ENCODE data around the gene HPCAL1. TPM values are rescaled to one million over a fixed set of nuclear protein-coding genes. Genes with fewer than 3 reads are reported as not detected.

The HPCAL1 gene
- total and polyA plus RNA-seq, 2 of the 8 experiments (the other 6 are each of a cell fraction or from before 2014, with no cell fraction given), result 5.8 to 8.6 TPM

GRCh38 chr2:10286216-10287037 is 16.3 kb upstream of the HPCAL1 start (continued):
- TF ChIP-seq, protein P1, sequence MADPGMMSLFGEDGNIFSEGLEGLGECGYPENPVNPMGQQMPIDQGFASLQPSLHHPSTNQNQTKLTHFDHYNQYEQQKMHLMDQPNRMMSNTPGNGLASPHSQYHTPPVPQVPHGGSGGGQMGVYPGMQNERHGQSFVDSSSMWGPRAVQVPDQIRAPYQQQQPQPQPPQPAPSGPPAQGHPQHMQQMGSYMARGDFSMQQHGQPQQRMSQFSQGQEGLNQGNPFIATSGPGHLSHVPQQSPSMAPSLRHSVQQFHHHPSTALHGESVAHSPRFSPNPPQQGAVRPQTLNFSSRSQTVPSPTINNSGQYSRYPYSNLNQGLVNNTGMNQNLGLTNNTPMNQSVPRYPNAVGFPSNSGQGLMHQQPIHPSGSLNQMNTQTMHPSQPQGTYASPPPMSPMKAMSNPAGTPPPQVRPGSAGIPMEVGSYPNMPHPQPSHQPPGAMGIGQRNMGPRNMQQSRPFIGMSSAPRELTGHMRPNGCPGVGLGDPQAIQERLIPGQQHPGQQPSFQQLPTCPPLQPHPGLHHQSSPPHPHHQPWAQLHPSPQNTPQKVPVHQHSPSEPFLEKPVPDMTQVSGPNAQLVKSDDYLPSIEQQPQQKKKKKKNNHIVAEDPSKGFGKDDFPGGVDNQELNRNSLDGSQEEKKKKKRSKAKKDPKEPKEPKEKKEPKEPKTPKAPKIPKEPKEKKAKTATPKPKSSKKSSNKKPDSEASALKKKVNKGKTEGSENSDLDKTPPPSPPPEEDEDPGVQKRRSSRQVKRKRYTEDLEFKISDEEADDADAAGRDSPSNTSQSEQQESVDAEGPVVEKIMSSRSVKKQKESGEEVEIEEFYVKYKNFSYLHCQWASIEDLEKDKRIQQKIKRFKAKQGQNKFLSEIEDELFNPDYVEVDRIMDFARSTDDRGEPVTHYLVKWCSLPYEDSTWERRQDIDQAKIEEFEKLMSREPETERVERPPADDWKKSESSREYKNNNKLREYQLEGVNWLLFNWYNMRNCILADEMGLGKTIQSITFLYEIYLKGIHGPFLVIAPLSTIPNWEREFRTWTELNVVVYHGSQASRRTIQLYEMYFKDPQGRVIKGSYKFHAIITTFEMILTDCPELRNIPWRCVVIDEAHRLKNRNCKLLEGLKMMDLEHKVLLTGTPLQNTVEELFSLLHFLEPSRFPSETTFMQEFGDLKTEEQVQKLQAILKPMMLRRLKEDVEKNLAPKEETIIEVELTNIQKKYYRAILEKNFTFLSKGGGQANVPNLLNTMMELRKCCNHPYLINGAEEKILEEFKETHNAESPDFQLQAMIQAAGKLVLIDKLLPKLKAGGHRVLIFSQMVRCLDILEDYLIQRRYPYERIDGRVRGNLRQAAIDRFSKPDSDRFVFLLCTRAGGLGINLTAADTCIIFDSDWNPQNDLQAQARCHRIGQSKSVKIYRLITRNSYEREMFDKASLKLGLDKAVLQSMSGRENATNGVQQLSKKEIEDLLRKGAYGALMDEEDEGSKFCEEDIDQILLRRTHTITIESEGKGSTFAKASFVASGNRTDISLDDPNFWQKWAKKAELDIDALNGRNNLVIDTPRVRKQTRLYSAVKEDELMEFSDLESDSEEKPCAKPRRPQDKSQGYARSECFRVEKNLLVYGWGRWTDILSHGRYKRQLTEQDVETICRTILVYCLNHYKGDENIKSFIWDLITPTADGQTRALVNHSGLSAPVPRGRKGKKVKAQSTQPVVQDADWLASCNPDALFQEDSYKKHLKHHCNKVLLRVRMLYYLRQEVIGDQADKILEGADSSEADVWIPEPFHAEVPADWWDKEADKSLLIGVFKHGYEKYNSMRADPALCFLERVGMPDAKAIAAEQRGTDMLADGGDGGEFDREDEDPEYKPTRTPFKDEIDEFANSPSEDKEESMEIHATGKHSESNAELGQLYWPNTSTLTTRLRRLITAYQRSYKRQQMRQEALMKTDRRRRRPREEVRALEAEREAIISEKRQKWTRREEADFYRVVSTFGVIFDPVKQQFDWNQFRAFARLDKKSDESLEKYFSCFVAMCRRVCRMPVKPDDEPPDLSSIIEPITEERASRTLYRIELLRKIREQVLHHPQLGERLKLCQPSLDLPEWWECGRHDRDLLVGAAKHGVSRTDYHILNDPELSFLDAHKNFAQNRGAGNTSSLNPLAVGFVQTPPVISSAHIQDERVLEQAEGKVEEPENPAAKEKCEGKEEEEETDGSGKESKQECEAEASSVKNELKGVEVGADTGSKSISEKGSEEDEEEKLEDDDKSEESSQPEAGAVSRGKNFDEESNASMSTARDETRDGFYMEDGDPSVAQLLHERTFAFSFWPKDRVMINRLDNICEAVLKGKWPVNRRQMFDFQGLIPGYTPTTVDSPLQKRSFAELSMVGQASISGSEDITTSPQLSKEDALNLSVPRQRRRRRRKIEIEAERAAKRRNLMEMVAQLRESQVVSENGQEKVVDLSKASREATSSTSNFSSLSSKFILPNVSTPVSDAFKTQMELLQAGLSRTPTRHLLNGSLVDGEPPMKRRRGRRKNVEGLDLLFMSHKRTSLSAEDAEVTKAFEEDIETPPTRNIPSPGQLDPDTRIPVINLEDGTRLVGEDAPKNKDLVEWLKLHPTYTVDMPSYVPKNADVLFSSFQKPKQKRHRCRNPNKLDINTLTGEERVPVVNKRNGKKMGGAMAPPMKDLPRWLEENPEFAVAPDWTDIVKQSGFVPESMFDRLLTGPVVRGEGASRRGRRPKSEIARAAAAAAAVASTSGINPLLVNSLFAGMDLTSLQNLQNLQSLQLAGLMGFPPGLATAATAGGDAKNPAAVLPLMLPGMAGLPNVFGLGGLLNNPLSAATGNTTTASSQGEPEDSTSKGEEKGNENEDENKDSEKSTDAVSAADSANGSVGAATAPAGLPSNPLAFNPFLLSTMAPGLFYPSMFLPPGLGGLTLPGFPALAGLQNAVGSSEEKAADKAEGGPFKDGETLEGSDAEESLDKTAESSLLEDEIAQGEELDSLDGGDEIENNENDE (IDR thresholded peaks at IDR 0.05; ENCODE audit: insufficient replicate concordance, low read length), result no peak
- no peak for TF ChIP-seq EZH2 (IDR thresholded peaks at IDR 0.05; ENCODE audit: low read depth, low read length, severe bottlenecking)
- TF ChIP-seq CEBPB (IDR thresholded peaks at IDR 0.05; ENCODE audit: low read depth, low read length), result no peak
- TF ChIP-seq EGR1 (IDR thresholded peaks at IDR 0.05; ENCODE audit: borderline replicate concordance, low read depth, low read length), result no peak
- TF ChIP-seq, protein P2, sequence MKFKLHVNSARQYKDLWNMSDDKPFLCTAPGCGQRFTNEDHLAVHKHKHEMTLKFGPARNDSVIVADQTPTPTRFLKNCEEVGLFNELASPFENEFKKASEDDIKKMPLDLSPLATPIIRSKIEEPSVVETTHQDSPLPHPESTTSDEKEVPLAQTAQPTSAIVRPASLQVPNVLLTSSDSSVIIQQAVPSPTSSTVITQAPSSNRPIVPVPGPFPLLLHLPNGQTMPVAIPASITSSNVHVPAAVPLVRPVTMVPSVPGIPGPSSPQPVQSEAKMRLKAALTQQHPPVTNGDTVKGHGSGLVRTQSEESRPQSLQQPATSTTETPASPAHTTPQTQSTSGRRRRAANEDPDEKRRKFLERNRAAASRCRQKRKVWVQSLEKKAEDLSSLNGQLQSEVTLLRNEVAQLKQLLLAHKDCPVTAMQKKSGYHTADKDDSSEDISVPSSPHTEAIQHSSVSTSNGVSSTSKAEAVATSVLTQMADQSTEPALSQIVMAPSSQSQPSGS (IDR thresholded peaks at IDR 0.05; ENCODE audit: low read length), result no peak
- no peak for TF ChIP-seq TAF7 (optimal IDR thresholded peaks at IDR 0.05; ENCODE audit: borderline replicate concordance, low read depth, low read length)
- TF ChIP-seq RAD21 (IDR thresholded peaks at IDR 0.05 in 1 of 2, conservative IDR thresholded peaks at IDR 0.05 in 1 of 2; ENCODE audit: low read depth in 2 of 2, low read length in 2 of 2), result no peak
